Activated T-helper 2 cell treated with anti-CD3 and anti-CD28 coated beads, Interferon-gamma antibody, Interleukin-2, Interleukin-4, amounts not matched to agents 10 μg/mL and 5 μg/mL and 100 μg/mL, durations not matched to agents 14 hours and 24 hours and 36 hours (primary cell): ENCODE results near the gene CPE. TPM values are rescaled to one million over a fixed set of nuclear protein-coding genes. Genes with fewer than 3 reads are reported as not detected.

Experiments used
- DNase-seq: peaks from one replicate; pipeline ENCODE4 v3.0.0; 2021; ENCODE audit warnings: low spot score
- H3K27ac Mint-ChIP-seq: one replicate; pipeline ENCODE4 v1.8.0; 2021; ENCODE audit warnings: mixed read lengths
- H3K27me3 Mint-ChIP-seq: one replicate; pipeline ENCODE4 v1.8.0; 2021; ENCODE audit warnings: low read depth, mixed read lengths
- H3K36me3 Mint-ChIP-seq: one replicate; pipeline ENCODE4 v1.8.0; 2021; ENCODE audit warnings: low read depth, mixed read lengths
- H3K4me1 Mint-ChIP-seq: one replicate; pipeline ENCODE4 v1.8.0; 2021; ENCODE audit warnings: low read depth, mixed read lengths
- H3K4me3 Mint-ChIP-seq: one replicate; pipeline ENCODE4 v1.8.0; 2021; ENCODE audit warnings: low read depth, mild to moderate bottlenecking, moderate library complexity, mixed read lengths
- H3K9me3 Mint-ChIP-seq: one replicate; pipeline ENCODE4 v1.8.0; 2021; ENCODE audit warnings: mixed read lengths
- intact Hi-C: fragments of 100-400 bp; cut with micrococcal nuclease; formaldehyde crosslinking; loops from one replicate; pipeline ENCODE4 v1.15.1; 2023
- total RNA-seq: library from RNA; stranded (reverse); gene quantifications from 2 replicates; pipeline ENCODE4 v1.2.3, GENCODE V29; 2022

The CPE gene
- total RNA-seq, 1 donor from 2014 or later, result 0.30 TPM

DNA sequence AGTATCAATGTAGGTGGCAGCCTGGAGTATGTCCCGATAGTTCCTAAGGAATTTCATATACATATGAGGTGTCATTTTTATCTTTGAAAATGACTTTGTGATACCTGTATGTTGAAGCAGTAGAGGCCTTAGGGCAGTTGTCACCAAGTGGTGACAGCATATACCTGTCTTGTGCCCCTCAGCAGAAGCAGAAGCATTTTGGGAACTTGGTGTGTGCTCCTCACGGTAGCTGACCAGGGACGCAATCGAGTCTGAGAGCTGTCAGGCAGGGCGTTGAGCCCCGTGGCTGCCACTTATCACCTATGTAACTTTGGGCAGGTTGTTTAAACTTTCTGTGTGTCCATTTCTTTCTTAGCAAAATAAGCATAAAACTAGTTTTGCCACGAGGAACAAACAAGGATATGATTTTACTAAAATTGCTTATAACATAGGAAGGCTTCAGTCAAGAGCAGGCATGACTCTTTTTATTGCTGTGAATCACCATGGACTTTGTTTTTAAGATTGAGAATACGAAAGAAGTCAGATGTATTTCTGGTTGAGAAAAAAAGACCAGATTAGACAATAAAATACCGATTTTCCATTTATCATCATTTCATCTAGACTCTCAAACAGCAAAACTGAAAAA lies 161.5 kb downstream of the CPE start:
- Mint-ChIP-seq H3K4me3 (no peak overlapping the region), H3K36me3 (no peaks in the 10 kb centered on the region), H3K27ac (no peak overlapping the region), H3K9me3 (no peaks in the 10 kb centered on the region), H3K27me3 (no peaks in the 10 kb centered on the region), H3K4me1 (no peaks in the 10 kb centered on the region)
- intact Hi-C loops, result loop anchor here (5.0 kb wide), 1 partner anchor 72 kb away; no protein-coding TSS in a partner anchor
- DNase-seq, result no peak

DNA sequence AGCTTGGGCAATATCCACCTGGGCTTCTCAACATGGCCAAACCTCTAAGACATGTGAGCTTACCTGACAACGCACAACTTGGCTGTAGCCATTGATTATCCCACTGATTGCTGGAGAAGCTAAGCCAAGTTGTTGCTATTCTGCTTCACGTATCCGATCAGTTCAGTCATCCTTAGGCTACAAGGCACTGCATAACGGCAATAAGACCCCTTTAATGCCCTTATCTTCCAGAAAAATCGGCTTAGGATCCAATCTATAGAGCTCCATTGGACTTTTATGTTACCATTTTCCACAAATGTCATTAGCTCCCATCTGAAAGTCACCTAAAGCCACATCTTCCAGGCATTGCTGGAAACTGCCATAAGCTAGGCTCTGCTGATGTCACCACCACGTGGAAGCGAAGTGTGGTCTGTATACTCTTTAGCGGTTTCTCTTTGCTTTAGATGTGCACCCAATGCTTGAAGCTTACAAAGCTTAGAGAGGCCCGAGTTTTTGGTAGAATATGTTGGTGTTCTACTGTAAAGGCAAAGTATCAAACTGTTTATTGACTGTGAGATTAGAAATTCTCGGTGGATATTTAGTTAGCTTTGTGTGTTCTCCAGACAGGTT lies 163.1 kb downstream of the CPE start:
- no peaks in the 10 kb centered on the region for H3K9me3 Mint-ChIP-seq
- no peak for DNase-seq

DNA sequence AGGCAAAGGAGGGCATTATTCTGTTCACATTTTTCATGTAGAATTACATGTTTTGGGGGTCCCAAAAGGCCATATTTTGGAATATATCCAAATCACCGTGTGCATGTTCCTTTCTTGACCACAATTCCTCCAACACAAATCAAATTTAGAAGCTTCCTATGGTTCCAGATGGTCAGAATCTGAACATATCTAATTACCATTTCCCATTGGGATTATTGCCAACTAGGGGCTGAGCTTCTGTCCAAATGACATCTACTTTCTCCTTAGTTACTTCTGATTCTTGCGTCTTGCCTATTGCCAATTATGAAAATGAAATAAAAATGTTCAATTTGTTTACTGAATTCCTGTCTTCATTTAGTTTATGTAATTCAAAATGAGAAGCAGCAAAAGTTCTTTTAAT lies 163.7 kb downstream of the CPE start:
- peaks cover 4% of the 10 kb centered on the region for H3K4me1 Mint-ChIP-seq
- H3K36me3 Mint-ChIP-seq, result no peaks in the 10 kb centered on the region
- no peaks in the 10 kb centered on the region for H3K27me3 Mint-ChIP-seq
- no peaks in the 10 kb centered on the region for H3K9me3 Mint-ChIP-seq
- no peak overlapping the region for H3K27ac Mint-ChIP-seq
- no peak overlapping the region for H3K4me3 Mint-ChIP-seq
- no peak for DNase-seq
- intact Hi-C loops, result loop anchor here (5.0 kb wide), 1 partner anchor 70 kb away; no protein-coding TSS in a partner anchor

More for the DNA sequence above, 163.1 kb downstream of the CPE start:
- H3K36me3 Mint-ChIP-seq, result no peaks in the 10 kb centered on the region
- no peaks in the 10 kb centered on the region for H3K4me1 Mint-ChIP-seq
- intact Hi-C loops, result loop anchor here (5.0 kb wide), 1 partner anchor 70 kb away; no protein-coding TSS in a partner anchor
- no peak overlapping the region for H3K27ac Mint-ChIP-seq
- no peak overlapping the region for H3K4me3 Mint-ChIP-seq
- no peaks in the 10 kb centered on the region for H3K27me3 Mint-ChIP-seq

Other genes with a start within 250 kb of the CPE start
- 30.3 and 32.3 TPM in 2 replicates for gene KLHL2, start 171.4 kb upstream of the CPE start, total RNA-seq
- gene MSMO1, start 51.3 kb upstream of the CPE start, total RNA-seq, result 105 and 110 TPM in 2 replicates